Measurements from ENCODE around the gene TMEM181.
"Not testable (repeated sequence)": the region's sequence is repeated elsewhere in the genome, so short reads cannot be mapped to it uniquely, and the experiment has no call there.

TMEM181 gene

DNA sequence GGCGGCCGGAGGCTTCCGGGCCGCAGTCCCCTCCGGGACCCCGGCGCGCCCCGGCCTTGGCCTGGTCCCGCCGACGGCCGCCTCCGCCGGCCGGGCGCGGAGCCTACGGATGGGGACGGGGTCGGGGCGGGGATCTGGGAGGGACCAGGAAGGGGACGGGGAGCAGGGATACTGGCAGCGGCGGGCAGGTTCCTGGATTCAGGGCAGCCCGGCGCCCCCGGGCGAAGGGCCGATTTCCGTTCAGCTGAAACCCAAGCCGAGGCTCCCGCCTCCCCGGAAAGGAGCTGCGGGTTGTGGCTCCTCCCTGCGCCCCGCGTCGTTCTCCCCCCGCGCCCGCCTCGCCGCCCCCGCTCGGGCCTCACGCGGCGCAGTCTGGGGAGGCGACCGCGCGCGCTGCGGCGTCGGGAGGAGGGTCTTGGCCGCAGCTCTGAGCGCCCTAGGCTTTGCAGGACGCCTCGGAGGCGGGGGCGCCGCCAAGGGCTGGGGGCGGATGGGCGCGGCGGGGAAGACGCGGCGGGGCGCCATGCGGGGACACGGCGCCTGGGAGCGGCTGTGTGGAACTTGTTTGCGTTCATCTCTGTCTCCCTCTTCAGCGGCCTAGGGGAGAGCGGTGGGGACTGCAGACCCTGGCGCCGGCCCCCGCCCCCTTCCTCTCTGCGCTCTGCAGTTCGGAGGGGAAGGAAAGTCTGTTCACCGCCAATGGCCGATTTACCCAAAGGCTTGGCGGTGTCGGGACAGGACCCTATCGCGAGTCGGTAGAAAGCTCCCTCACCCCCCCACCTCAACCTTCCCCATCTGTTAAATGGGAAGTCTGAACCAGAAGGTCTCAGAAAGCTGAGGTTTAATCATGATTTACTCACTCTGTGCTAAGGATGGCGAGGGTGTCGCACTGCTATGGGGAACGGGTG is 22.7 kb upstream of the TMEM181 start:
- in situ Hi-C loops (cut with HindIII; ENCODE audit: low sequenced_read_pairs) = no loop called here

DNA sequence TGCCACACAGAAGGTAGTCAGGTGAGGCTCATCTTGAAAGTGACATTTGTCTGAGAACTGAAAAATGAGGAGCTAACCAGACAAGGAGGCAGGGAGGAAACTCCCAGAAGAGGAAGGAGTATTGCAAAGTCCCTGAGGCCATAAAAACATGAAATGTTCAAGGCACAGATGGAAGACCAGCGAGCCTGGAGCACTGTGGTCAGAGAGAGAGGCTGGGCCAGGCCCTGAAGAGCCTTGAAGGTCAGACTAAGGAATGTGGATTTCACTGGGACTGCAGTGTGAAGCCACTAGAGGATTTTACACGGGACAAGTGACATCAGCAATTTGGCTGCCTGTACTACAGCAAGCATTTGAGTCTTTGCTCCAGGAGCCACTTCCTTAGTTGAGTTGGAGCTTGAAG is 21.1 kb upstream of the TMEM181 start:
- in situ Hi-C loops (cut with HindIII; ENCODE audit: low sequenced_read_pairs) = no loop called here

DNA sequence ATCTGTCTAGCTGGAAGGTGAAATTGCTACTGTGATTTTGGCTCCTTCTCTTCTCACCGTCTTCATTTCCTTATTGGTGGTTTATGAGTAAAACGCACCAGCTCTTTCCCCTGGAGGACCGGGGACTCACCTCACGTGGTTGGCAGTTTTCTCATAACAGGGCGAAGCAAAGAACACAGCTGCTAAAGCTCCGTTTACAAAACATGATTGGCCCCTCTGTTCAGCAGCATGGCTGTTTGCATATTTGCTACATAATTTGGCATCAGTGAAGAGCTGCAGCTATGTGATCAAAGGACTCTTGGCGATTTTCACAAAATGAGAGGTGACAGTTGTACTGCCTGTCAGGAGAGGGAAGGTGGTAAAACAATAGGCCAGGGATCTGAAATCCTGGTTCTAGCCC is 20.5 kb upstream of the TMEM181 start:
- in situ Hi-C loops (cut with HindIII; ENCODE audit: low sequenced_read_pairs) = no loop called here

DNA sequence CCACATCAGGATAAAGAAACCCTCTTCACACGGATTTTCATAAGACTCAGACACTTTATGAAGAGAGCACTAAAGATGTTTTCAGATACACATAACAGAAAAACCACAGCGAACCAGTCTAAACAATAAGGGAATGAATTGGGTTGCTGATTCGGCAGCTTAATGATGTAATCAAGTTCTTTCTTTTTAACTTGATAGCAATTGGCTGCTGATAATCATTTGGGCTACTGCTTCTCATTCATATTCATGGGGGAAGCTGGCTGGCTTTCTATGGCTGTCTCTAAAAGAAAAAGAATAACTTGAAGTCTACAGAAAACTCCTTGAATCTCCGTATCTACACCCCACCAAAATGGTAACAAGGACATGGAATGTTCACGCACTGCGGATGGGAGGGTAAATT is 20.0 kb upstream of the TMEM181 start:
- in situ Hi-C loops (cut with HindIII; ENCODE audit: low sequenced_read_pairs) = no loop called here

DNA sequence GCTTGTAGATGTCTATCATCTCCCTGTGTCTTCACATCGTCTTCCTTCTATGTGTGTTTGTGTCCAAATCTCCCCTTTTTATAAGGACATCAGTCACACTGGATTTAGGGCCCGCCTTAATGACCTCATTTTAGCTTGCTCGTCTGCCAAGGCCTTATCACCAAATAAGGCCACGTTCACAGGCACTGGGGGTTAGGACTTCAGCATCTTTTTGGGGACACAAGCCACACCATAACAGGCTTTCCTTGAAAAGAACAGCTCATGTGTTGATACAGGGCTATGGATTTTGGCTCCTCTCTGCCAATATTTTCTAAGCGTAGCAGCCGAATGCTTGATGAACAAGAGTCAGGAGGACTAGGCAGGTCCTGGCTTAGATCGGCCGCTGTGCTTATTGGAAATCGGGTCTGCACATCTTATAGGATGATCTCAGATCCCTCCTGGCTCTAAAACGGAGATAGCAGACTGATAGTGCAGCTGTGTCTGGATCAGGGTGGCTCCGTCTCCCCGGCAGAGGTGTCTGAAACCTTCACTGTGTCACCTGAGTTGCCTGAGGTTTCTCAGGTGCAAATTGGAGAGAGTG is 16.2 kb upstream of the TMEM181 start:
- in situ Hi-C loops (cut with HindIII; ENCODE audit: low sequenced_read_pairs) = no loop called here

DNA sequence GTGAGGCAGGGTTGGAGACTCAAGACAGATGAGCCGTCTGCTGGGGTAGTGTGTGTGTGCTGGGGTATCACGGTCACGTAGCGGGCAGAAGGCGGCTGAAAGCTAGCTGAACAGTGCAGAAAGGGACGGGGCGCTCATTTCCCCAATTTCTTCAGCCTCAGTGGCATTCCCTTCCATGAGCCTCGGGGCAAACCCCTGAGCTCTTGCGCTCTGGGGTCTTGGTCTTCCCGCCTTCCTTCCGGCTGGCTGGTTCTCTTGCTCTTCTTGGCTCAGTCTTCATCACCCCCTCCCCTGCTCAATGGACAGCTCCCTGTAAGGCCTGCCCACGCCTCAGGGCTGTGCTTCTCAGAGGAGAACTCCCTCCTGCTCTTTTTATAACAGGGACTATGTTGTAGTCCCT is 15.5 kb upstream of the TMEM181 start:
- in situ Hi-C loops (cut with HindIII; ENCODE audit: low sequenced_read_pairs) = no loop called here

DNA sequence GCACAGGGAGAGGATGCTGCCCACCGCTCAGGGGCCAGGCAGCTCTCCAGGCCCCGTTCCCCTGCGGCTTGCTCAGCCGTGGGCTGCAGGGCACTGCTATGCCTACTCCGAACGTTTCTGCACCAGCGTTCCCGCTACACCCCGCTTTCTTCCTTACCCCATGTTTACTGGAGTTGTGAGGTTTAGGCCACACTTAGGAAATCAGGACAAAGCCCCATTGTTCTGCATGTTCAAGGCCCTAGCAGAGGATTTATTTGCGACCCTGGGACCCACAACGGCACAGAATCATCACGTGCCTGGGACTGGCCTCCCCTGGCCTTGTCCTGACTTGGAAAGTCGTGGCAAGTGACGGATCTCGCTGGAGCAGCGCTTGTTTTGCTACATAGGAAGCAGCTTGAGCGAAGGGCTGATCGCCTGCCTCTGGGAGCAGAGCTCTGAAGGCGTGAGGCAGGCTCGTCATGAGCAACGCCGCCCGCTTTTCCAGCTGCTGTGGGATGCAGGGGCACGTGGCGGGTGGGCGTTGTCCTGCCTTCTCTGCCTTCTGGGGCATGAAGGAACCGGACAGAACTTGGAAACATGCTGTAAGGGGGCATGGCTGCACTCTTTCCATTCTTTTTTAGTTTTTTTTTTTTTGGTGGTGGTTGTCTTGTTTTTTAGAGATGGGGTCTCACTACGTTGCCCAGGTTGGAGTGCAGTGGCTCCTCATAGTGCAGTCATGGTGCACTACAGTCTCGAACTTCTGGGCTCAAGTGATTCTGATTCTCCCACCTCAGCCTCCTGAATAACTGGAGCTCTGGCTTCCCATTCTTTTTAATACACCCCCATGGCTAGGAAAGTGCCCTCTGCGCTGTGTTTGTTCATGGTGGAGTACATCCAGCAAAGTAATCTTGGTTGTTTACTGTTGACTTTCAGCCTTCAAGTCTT is 14.6 kb upstream of the TMEM181 start:
- in situ Hi-C loops (cut with HindIII; ENCODE audit: low sequenced_read_pairs) = no loop called here

DNA sequence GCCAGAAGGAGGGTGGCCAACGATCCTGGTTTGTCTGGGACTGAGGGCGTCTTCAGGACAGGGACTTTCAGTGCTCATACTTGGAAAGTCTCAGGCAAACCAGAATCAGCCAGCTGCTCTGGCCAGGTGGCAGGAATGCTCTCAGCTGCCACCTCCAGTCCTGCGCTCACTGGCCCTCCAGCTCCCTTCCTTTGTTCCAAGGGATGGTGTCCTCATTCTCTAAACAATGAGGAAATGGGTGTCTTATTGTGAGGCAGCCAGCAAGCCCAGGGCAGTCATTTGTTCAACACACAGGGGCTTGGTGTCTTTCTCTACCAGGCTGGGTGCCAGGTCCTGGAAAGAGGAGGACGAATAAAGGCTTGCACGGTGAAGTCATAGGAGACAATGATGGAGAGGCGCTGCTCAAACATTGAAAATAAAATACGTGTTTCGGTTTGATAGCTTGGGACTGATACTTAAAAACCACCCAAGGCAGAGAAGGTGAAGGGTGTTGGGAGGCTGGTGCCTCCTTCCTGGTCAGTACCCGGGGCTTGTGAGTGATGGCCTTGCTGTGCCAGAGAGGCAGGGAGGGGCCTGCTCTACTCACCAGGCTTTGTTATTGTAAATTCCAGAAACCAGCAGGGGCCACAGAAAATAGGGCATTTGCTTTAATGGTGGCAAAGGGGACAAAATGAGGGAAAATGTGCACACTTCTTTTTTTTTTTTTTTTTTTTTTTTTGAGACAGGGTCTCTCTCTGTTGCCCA is 11.3 kb upstream of the TMEM181 start:
- in situ Hi-C loops (cut with HindIII; ENCODE audit: low sequenced_read_pairs) = no loop called here

DNA sequence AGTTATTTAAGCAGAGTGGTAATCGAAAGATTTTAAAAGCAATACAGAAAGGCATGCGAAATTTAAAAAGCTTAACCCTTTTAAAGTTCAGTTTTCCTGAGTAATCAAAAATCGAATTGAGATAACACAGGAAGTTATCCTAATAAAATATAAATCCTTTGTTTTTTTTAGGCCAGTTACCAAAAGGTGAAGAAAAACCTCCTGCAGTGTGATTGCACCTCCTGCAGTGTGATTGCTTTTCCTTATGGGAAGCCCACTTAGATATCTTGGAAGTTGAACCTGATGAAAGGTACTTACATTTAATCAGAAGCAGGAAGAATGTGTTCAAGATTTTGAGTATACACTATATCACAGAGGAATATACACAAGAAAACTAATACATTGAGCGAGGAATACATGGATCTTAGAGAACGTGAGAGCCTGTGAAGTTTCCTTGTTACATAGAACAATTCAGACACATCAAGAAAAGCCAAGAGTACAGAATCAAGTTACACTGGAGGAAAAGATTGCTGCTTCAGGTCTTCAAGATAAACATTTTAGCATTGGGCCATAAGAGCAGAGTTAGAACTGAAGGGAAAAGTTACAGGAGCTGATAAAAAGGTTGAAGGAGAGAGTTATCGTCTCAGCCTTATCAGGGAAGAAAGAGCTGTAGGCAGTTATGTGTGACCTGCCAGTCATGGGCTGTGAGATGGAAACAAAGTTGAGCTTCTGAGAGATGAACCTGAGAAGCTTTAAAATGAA is 7.7 kb upstream of the TMEM181 start:
- in situ Hi-C loops (cut with HindIII; ENCODE audit: low sequenced_read_pairs) = no loop called here

DNA sequence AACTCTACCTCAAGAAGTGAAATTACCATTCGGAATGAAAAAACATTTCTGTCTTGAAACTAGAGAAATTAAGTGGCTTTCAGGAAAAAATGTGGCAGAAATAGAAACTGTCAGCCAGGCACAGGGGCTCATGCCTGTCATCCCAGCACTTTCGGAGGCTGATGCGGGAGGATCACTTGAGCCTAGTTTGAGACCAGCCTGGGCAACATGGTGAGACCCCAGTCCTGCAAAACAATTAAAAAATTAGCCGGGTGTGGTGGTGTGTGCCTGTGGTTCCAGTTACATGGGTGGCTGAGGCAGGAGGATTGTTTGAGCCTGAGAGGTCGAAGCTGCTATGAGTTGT is 7.1 kb upstream of the TMEM181 start:
- in situ Hi-C loops (cut with HindIII; ENCODE audit: low sequenced_read_pairs) = no loop called here

DNA sequence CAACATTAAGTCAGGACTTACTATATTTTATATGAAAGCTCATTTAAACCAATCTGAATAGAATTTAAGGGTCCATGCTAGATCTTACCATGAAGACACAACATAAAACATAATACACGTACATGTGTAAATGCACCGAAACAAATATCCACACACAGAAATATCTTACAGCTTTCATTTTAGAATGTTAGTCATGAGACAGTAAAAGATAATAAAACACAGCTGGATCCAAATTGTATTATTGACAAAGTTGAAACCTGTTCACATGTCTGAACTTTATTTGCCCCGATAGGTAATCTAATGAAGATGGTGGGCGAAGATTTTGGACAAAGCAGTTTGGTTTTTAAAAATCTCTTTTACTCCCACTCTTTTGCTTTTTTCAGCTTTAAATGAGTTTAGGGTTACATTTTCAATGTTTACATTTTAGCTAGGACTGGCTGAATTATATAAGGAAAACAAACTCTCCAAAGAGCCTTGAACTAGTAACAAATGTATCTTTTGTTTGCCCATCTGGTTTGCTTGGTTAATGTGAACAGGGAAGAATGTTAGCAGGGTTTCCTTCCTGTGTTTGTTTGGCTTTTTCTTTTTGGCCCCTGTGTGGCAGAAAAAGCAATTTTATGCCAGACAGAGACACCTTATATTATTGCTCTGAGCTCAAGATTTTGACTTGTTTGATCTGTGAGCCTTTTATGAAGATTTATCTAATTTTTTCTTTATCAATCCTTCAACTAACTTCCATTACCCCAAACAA is 5.1 kb upstream of the TMEM181 start:
- in situ Hi-C loops (cut with HindIII; ENCODE audit: low sequenced_read_pairs) = no loop called here

DNA sequence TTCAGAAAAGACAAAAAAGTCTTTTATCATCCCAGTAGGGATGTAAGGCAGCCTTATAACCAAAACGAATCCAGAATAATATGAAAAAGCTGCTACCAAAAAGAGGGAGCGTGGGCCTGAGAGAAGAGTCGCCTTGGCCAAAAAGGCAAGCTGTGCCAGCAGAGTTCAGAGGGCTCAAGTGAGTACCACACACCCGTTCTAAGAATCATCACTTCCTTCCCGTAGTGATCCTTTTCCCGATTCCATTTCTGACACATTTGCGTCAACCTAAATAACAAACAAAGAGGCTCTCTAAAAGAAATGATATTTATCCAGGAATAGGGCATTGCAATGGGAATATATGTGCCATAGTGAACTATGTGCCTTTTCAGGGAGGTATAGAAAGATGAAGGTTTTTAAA is 3.8 kb upstream of the TMEM181 start:
- in situ Hi-C loops (cut with HindIII; ENCODE audit: low sequenced_read_pairs) = no loop called here

DNA sequence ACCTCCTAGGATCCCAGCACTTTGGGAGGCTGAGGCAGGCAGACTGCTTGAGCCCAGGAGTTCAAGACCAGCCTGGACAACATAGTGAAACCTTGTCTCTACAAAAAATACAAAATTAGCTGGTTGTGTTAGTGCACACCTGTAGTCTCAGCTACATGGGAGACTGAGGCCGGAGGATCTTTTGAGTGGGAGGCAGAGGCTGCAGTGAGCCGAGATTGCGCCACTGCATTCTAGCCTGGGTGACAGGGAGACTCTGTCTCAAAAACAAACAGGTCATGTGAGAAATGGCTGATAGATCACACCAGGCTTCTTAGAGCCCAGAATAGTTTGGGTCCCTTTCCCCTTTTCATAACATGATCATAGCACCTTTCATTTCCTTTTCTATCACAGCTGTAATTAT is 2.8 kb upstream of the TMEM181 start:
- in situ Hi-C loops (cut with HindIII; ENCODE audit: low sequenced_read_pairs) = not testable (repeated sequence)

DNA sequence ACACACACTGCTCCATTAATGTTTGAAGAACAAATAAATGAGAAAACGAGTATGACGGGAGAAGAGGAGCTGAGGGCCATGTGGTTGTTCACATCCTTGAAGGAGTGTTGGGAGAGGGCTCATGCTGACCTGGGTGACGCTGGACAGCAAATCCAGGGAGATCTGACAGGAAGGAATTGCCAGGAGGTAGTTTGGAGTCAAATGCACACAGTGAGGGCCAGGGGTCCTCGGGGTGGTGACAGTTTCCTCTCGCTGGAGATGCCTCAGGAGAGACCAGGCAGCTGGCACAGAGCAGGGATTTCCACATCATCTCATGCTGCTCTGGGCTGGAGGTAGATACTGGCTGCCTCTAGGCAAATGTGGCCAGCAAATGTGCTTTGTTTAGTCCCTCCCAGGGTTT is 2.0 kb upstream of the TMEM181 start:
- in situ Hi-C loops (cut with HindIII; ENCODE audit: low sequenced_read_pairs) = no loop called here

DNA sequence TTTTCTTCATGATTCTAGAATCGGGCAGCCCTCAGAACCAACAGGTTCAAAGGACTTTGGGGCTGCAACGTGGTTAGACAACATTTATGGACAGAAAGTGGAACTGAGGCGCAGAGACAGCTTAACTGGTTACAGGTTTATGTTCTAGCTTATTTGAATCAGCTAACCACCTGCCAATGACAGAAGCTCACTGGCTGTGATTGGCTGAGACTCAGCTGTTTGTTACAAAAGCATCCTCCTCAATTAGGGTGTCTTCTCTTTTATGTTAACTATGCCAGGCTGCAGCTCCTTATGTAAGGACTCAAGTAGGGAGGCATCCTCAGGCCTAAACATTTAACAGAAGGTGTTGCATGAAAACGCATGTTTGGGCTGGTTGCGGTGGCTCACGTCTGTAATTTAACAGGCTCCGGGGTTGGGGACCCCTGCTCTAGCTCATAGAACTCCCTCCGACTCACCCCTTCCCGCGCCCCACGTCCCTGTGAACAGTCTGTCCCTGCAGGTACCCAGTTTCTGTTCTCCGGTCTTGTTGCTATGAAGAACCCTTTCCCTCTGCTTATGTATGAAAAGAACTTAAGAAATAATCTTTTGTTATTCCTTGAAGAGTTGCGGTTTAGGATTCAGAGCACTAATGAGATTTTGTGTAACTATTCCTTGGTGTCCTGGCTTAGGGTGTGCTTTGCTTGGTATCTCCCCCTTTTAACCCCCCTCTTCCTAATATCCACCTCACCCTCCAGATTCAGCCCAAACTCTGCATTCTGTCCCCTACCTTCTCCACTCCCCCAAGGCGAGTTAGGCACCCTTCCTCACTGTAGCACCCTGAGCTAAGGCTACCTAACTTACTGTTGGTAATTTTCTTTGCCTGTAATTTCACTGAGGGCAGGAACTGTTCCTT is 1.2 kb upstream of the TMEM181 start:
- in situ Hi-C loops (cut with HindIII; ENCODE audit: low sequenced_read_pairs) = no loop called here

DNA sequence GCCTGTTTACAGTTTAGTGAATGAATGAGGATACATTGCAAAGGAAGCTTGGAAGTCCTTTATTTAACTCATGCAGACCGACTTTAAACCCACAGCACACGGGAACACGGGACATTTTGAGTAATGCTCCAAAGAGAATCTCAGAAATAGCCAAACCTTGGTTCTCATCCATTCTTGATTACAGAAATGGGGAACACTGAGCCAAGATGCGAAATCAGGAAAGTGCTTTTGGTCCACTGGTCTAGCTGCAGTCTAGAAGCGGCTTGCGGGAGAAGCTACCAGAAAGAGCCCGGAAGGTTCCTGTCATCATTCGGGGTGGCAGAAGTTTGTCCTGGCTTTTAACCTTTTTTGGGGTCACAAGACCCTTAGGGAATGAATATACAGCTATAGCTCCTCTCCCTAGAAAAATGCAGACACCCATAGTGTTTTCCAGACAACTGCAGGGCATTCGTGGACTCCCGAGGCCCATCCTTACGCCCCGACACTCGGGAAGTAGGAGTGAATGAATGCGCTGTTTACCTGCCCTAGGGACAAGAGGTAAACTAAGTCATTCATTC is 475 bp upstream of the TMEM181 start:
- in situ Hi-C loops (cut with HindIII; ENCODE audit: low sequenced_read_pairs) = no loop called here

DNA sequence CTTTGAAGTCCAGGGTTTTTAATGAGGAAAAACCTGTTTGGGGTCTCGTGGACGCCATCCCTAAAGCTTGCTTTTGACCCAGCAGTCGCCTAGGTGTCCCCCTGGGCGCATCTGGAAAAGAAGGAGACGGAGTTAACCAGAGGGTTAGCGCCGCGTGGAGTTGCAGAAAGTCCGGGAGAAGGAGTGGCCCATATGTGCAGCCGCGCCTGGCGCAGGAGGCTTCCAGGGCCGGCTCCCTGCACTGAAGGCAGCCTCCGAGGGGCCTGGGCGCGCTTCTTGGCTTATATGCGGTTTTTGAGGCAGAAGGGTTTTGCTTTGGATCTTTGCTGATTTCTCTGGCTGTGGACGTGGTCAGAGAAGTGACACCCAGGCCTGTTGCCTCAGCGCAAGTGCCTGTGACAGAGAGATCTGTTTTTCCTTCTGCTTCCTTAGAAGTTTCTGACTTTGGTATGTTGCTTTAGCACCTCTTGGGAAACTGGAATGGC is 987 bp downstream of the TMEM181 start:
- in situ Hi-C loops (cut with HindIII; ENCODE audit: low sequenced_read_pairs) = no loop called here

DNA sequence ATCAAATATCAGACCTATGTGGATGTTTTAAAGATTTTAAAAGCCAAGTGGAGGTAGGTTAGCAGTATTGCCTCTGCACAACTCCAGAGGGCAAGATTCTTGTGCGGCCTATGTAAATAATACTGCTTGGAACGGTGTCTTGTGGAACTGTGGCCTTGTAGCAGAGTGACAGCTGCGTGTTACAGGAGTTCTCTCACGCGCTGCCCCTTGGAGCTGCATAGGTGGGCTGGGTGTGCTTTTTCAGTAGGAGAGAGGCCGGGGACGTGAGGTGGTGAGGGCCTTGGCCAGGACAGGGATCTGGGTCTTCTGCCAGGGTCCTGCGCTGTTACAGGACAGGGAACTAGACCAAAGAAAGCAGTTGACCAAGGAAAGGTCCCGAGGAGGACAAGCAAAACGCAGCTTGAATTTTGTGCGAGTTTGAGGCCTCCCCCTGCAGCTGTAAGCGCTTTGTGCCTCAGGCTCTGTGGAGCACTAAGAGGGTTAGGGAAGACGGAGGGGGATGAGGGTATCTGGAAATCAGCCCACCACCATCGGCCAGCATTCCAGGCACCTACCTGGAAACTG is 1.5 kb downstream of the TMEM181 start:
- in situ Hi-C loops (cut with HindIII; ENCODE audit: low sequenced_read_pairs) = no loop called here
